PFSK-1 (cell line): ENCODE measurements around the gene EPHA7.

Experiments used
- FOXP2 ChIP-seq: optimal IDR thresholded peaks from 2 replicates; pipeline ENCODE3; 2011; ENCODE audit warnings: borderline replicate concordance, control low read depth, inconsistent platforms; ENCODE audit not compliant: insufficient read depth; ENCODE audit errors: extremely low read length, extremely low read depth
- POLR2AphosphoS5 ChIP-seq: IDR thresholded peaks from 2 replicates; pipeline ENCODE4 v1.6.1; 2012; ENCODE audit warnings: low read depth, mild to moderate bottlenecking, control low read depth, low read length, moderate library complexity
- SIN3A ChIP-seq: IDR thresholded peaks from 2 replicates; pipeline ENCODE4 v1.6.1; 2012; ENCODE audit warnings: mild to moderate bottlenecking, low read length, moderate library complexity, borderline replicate concordance; ENCODE audit not compliant: insufficient read depth

DNA sequence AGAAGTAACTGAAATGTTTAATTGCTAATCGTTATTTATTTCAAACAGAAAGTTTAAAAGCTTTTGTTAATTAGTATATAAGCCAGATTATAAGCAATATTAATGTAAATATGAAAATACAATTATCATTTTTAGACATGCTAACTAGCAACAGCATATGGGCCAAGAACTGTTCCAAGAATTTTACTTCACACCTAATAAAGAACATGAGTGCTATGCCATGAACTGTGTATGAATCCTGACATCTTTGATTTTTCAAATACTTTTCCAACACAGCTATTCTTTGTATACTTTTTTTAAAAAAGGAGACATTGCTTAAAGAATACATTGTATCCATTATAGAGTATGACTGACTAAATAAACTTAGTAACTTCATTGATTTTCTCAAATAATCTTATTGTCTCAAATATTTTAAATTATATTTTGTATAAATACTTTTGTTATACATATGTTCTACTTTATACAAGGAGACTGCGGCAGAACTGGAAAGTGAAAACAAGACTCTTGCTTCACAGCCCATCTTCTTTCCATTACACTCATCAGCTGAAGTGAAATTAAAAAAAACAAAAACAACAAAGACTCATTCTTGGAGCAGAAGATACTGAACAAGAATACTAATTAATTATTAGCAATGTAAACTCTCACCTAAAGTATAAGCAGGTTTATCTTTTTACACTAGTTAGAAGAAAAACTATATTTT, 89.9 kb downstream of the EPHA7 start:
- TF ChIP-seq POLR2AphosphoS5 (no peak), FOXP2 (no peak), SIN3A (no peak)
